CD4-positive, alpha-beta T cell treated with Interleukin-15 for 1 hour (primary cell): ENCODE results near the gene ADGRD2.

Experiments used
- DNase-seq: peaks from one replicate; pipeline ENCODE4 v3.0.0-alpha.2; 2020

The ADGRD2 gene

DNA sequence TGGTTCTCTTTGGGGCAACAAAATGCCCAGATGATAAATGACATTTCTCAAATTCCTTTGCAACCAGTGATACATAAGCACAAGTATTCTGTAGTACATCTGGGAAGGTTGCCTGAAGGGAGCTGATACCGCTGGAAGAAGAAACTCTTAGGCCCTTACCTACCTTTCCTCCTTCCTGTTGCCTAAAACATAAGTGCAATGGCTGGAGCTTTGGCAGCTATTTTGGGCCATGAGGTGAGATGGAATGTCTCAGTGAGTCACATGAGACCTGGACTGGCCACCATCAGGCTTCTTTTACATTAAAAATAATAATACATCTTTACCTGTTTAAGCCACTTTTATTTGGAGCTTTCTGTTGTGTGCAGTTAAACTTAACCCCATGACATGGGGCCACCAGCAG lies 11.2 kb upstream of the ADGRD2 start:
- DNase-seq = no peak

DNA sequence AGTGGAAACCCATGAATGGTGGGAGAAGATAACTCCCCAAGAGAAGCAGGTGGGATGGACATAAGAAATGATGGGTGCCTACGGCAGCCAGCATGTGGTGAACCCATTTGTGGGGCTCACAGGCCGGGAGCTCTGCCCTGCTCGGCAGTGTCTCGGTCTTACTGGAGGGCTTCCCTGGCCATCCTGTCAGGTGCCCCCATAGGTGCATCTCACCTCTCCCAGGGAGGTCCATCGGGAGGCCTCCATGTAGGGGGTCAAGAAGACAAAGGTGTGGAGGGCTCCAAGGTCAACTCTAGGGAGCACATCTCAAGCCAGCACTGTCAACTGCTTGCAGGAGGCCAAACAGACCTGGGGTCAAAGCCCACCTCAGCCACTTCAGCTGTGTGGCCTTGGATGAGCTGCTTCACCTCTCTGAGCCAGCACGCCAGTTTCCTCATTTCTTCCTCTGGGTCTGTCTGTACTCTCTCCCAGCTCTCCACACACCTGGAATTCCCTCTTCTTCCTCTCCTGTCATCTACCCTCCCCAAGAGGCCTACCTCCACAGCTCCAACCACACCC lies 10.5 kb upstream of the ADGRD2 start:
- no peak for DNase-seq

DNA sequence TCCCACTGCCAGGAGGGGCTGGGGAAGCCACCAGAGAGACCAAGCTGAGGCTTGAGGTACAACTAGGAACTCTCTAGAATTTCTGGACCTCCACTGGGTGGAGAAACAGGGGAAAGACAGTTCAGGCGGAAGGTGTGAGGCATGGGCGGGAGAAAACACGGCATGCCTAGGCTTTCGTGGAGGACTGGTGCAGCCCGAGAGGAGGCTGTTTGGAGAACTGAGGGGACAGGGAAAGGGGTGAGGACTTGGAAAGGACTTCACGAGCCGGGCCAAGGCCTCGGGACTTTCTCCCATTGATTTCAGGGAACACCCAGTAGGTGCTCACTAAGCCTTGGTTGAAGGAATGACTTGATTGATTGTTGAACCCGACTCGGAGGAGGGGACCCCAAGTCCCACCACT lies 9.5 kb upstream of the ADGRD2 start:
- no peak for DNase-seq

DNA sequence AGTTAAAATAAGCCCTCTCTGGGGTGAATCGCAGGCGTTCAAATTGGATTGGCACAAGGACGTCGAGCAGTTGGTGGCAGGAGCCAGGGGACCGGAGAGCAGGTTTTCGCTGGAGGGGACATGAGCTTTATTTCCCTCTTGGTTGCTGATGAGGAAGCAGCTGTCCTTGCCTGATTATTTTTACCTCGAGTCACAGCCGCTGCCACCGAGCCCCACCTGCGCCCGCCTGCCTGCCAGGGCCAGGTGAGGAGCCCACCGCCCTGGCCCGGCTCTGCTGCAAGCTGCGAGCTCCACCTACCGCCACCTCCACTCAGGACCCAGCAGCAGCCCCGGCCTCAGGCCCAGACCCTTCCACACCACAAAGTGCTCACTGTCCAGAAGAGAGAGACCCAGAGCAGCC lies 9.0 kb upstream of the ADGRD2 start:
- no peak for DNase-seq

DNA sequence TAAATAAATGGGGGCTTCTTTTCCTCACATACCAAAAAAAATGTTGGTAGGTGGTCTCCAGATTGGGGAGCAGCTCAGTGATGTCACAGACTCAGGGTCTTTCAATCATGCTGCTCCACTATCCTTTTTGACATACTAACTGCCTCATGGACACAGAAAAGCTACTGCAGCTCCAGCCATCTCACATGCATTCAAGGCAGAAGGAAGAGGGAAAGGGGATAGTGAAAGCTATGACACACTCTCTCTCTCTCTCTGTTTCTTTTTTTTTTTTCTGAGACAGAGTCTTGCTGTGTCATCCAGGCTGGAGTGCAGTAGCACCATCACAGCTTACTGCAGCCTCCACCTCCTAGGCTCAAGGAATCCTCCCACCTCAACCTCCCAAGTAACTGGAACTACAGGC lies 7.9 kb upstream of the ADGRD2 start:
- no peak for DNase-seq

DNA sequence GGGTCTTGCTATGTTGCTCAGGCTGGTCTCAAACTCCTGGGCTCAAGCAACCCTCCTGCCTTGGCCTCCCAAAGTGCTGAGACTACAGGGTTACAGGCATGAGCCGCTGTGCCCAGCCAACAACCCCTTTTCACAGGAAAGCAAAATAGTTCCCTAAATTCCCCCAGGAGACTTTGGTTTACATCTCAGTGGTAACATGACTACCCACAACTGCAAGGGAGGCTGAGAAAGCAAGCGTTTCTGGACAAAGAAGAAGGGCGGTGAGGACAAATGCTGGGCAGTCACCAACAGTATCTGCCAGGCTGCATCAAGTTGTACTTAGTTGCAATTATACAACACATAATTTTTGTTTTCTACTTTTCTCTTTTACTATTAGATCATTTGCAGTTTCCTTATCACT lies 7.4 kb upstream of the ADGRD2 start:
- no peak for DNase-seq

DNA sequence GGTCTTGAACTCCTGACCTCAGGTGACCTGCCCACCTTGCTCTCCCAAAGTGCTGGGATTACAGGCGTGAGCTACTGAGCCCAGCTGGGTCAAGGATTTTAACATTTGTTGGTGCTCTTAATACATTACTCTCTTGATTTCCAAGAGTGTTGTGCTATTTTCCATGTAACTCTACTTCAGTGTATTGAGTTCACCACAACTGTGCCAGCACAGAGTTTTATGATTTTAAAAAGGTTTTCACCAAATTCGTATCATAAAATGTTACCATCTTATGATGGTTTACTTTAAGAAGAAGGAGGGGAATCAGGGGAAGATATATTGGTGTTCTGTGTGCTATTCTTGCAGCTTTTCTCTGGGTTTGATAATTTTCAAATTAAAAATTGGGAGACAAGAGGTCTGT lies 6.6 kb upstream of the ADGRD2 start:
- no peak for DNase-seq

DNA sequence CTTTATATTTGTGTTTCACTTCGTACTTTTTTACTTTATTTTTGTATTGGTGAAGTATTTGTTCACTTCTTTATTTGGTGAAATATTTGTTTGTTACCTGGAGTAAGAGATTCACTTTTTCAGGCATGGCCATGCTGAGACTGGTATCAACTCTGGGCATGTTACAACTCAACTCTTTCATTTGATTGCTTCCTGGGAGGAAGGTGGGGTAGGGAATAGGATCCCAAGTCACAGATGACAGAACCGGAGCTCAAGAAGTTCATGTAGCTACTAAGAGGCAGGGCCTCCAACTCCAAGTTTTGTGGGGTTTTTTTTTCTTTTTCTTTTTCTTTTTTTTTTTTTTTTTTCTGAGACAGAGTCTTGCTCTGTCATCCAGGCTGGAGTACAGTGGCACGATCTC lies 6.1 kb upstream of the ADGRD2 start:
- no peak for DNase-seq

DNA sequence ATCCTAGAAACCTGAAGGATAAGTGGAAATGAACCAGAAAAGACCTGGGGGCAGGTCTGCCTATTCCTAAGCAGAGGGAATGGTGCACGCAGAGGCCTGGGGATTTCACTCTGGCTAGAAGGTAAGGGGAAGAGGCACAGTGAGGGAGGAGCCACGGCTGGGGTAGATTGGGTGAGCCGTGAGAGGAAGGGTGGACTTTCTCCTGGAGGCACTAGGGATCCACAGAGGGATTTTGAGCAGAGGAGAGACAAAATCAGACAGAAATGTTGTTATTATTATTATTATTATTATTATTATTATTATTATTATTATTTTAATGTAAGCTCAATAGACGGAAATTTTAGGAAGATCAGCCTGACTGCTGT lies 3.0 kb upstream of the ADGRD2 start:
- no peak for DNase-seq

DNA sequence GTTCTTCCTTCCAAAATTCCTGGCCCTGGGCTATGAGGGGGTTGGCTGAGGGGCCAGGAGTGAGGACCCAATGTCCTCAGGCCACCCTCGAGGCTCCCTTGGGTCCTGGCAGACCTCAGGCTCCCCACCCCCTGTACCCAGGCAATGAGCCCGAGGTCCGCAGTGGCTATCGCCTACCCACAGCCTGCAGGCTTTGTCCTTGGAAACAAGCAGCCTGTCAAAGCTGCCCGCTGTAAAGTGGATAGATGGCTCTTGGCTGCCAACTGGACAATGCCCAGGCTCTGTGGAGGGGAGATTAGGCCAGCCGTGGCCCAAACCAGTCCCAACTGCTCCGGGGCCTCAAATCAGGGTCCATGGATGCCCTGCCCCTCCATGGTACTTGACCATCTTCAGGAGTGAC lies 2.2 kb upstream of the ADGRD2 start:
- DNase-seq = no peak

DNA sequence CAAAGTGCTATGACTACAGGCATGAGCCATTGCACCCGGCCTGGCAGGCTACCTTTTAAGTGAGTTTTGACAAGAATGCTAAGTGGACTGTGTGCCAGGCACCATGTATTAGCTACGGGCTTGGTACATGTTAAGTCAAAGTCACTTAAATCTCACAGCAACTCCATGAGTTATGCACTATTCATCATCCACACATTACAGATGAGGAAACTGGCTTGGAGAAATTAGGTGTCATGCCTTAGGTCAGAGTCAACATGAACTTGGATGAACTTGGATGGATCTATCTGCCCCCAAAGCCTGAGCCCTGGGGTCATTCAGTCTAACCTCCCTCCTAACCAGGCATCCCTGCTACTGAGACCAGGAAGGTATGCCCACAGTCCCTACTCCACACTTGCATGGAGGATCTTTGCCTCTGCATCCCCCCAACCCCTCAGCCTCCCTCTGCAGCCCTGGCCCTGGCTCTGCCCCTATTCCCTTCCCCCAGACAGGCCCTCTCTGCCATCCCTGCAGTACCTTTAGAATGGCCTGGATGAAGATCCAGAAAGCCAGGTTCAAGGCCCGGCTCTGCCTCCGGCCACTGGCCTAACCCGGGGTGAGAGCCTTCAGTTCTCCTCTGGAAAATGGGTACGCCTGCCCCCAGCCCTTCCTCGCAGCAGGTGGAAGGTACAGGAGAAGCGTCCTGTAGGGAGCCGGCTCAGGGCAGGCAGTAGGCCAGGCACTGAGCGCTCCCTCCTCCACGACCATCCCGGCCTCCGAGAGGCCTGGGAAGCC lies 685 bp upstream of the ADGRD2 start:
- no peak for DNase-seq

DNA sequence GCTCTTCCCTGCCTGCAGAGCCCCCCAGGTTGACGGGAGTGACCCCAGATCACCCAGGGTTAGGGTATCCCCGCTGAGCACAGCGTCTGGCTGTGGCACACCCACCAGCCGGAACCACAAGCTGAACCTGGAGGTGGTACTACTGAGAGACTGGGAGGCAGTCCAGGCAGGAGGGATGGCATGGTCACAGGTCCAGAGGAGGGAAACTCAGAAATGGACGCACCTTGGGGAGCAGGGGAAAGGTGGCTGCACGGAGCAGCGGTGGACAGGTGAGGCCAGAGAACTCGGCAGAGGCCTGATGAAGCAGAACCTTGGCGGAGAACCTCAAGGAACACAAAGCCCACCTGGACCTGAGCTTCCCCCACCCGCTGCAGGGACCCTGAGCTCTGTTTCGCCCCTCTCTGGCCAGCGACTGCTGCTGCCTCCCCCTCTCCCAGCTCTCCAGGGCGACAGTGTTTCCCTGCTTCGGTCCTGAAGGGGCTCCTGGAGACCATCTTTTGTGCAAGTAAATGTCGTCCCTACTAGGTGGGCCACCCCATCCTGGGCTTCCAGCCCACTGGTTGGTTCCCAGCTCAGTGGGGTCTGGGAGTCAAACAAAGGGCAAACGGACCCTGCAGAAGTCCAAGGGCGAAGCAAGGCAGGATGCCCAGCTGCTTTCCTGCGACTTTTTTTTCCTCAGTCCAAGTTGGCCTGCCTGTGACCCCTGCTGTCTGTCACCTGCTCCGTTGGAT lies 845 bp downstream of the ADGRD2 start:
- DNase-seq = no peak

DNA sequence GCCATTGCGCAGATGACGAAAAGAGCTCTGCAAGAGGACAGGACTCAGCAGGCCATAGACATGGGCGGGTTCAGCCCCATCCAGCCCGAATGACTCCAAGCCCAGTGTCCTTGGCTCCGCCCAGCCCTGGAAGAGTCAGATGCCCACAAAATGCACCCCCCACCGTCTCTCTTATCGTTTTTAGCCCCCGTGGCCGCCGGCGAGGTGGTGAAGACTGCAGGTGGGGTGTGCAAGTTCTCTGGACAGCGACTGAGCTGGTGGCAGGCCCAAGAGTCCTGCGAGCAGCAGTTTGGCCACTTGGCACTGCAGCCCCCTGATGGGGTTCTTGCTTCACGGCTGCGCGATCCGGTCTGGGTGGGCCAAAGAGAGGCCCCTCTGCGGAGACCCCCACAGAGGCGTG lies 2.1 kb downstream of the ADGRD2 start:
- no peak for DNase-seq

DNA sequence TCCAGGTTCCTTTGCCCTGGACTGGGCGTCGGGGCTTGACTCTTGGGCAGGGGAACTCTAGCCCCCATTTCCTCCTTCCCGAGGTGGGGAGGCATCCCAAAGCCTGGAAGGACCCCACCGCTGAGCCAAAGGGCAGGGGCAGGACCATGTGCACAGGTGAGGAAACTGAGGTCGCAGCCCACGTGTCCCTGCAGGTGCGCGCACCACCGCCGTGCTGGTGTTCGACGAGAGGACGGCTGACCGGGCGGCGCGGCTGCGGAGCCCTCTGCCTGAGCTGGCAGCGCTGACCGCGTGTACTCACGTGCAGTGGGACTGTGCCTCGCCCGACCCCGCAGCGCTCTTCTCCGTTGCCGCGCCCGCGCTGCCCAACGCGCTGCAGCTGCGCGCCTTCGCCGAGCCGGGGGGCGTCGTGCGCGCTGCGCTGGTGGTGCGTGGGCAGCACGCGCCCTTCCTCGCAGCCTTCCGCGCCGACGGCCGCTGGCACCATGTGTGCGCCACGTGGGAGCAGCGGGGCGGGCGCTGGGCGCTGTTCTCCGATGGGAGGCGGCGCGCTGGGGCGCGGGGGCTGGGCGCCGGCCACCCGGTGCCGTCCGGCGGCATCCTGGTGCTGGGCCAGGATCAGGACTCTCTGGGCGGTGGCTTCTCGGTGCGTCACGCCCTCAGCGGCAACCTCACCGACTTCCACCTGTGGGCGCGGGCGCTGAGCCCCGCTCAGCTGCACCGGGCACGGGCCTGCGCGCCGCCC lies 2.8 kb downstream of the ADGRD2 start:
- DNase-seq = no peak

DNA sequence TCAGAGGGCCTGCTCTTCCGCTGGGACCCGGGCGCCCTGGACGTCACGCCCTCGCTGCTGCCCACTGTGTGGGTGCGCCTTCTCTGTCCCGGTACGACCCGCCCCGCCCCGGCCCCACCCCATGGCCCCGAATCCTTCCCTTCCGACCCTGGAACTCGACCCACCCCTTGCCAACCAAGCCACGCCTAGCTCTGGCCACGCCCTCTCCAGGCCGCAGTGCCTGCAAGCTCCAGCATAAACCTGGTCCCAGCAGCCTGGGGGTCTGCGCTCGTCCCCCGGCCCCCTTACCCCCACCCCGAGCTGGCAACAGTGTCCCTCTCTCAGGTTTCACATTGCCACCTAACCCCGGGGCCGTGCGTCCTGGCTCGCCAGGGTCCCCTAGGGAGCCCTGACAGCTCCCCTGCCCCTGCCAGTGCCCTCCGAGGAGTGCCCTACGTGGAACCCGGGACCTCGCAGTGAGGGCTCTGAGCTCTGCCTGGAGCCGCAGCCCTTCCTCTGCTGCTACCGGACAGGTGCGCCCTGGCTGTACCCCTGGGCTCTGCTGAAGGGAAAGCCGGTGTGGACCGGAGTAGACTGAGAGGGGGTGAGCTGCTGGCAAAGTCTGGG lies 3.4 kb downstream of the ADGRD2 start:
- DNase-seq = no peak

DNA sequence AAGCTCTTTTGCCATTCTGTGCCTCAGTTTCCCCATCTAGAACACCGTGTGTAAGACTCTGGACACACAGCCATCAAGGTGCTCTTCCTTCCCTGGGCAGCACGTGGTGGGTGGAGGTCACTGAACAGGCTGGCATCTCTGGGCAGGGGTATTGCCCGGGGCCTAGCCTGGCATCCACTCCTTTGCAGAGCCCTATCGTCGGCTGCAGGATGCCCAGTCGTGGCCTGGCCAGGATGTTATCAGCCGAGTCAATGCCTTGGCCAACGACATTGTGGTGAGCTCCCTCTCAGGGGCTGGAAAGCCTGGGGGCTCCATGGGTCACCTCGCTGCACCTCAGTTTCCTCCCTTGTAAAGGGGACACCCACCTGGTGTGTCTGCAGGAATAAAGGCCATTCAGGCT lies 4.0 kb downstream of the ADGRD2 start:
- no peak for DNase-seq

DNA sequence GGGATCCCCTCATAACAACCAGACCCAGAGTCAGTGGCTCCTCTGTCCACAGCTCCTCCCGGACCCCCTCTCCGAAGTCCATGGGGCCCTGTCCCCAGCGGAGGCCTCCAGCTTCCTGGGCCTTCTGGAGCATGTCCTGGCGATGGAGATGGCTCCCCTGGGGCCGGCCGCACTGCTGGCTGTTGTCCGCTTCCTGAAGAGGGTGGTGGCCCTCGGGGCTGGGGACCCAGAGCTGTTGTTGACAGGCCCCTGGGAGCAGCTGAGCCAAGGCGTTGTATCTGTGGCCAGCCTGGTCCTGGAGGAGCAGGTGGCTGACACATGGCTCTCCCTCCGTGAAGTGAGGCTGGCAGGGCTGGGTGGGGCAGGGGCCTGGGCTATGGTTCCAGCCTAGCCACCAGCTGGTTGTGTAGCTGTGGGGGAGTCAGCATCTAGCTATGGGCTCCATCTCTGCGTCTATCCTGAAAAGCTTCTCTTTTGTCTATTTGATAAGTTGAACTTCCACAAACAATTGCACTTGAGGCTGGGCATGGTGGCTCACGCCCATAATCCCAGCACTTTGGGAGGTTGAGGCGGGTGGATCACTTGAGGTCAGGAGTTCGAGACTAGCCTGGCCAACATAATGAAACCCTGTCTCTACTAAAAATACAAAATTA lies 4.7 kb downstream of the ADGRD2 start:
- no peak for DNase-seq

DNA sequence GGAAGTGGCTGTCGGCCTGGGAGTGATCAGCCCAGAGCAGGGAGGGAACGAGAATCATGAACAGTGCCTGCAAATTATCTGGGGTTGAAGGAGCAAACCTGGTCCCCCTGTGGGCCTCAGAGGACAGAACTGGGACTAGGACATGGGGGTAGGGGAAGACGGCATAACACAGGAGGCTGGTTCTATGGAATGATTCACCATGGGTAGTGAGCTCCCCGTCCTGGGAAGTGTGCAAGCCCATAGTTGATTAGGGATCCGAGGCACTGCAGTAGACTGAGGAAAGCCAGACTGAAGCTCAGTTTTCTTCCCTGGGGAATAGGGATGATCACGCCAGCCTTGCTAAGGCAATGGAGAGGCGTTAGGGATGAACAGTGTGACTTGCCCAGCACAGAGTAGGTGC lies 5.6 kb downstream of the ADGRD2 start:
- no peak for DNase-seq

DNA sequence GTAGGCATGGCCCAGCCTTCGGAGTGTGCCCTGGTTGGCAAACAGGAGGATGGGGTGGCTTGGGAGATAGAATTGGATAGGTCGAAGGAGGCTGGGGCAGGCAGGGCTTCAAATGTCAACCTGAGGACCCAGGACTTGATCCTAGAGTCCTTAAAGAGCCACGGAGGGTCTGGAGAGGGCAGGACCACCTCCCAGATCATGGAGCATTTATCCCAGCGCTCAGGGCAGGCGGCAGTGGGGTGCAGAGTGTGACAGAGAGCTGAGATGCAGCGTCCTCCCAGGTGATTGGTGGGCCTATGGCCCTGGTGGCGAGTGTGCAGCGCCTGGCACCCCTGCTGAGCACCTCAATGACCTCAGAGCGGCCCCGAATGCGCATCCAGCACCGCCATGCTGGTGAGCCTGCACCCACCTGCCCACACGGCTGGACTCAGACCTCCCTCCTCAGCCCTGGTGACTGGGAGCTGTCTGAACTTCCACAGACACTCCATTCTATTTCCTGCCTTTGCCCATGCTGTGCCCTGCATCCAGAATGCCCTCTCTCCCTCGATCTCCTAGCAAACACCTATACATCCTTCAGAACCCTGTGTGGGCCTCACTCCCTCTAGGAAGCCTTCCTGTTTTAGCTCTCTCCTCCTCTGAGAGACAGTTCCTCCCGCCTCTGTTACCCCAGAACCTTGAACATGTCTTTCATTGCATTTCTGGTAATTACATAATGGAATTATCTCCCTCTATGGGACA lies 6.3 kb downstream of the ADGRD2 start:
- DNase-seq = no peak

DNA sequence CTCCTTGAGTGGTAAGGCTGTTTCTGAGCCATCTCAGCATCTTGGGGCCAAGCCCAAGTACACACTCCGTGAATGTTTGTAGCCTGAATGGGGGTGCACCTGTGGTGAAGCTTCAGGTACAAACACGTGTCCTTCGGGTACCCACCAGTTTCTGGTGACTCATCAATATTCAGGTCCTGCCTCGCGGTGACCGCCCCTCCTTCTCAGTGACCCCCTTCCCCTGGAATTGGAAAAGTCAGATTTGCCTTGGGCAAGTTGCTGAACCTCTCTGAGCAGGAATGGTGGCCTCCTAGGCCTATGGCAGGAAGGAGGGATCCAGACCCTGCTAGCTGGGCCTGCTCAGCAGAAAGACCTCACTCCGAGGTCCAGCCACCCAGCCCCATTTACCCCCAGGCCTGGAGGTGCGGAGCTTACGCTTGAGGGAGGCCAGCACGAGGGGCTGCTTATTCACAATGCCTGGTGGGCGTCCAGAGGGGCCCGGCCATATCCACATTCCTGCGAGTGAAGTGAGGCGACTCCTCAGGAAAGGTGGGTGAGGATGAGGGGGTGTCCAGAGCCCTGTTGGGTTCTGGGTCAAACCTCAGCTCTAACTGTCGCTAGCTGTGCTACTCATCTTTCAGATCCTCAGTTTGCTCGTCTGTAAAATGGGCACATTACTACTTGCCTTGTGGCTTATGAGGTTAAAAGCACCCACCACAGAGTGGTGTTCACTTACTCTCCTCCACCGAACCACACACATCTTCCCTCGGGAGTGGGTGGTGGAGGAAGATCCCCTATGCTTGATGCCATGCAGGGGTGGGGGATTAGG lies 7.0 kb downstream of the ADGRD2 start:
- DNase-seq = no peak

DNA sequence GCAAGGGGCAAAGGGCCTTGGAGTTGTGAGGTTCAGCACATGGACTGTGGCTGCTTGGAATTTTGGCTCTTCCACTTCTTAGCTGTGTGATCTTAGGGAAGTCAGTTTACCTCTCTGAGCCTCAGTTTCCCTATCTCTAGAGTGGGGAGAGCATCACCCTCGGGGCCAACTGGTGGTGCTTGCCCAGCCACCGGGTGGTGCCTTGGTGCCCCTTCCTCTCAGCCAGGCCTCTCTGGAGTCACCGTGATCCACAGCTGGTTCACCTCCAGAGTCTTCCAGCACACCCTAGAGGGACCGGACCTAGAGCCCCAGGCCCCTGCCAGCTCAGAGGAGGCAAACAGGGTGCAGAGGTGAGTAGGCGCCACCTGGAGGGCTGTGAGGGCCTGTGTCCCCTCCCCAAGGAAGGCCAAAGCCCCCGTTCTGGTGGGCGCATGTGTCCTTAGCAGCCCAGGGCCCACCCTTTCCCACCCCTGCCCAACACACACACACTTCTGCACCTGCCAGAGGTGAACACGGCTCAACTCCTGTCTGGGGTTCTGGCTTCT lies 7.7 kb downstream of the ADGRD2 start:
- DNase-seq = no peak
